ENCODE results near the gene LCP1.

DNA sequence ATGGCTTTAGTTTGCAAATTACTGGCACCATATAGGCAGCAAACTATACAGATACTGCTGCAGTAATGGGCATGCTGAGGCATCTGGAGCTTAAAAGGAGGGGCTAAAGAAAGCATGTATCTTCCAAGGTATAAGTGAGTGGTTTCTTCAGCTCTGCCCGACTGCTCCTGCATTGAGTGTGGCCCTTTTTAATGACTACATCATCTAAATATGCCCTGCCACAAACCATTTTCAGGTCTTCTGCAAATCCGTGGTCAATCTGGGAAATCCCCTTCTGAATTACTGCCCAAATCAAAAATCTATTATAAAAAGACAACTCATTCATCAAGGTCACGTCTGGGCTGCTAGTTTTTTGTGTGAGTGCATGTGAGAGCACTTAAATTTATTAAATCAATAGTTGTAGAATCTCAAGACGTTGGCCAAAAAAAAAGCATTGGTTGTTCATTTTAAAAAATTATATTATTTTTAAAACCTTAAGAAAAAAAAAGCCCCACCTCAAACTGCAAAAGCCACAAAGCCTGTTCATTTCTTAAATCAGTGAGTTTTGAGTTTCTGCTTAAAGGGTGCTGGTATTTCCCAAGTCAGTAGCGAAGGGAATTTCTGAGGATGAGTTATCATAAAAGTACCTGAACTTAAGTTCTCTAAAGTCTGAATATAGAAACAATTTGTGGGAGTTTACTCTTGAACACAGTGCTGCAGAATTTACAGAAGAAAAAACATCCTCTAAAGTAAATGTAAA, 16.3 kb downstream of the LCP1 start:
- TF ChIP-seq CTCF (IDR thresholded peaks at IDR 0.05; ENCODE audit: low read depth, low read length, poor library complexity, severe bottlenecking): no peak
- no peak for TF ChIP-seq EZH2phosphoT487 (IDR thresholded peaks at IDR 0.05; ENCODE audit: borderline replicate concordance, low read length)

All from DOHH2 (cell line).